D721Med (cell line): ENCODE measurements around the gene NAP1L1.

Source experiments
- DNase-seq: peaks from one replicate; pipeline ENCODE4 v3.0.0; 2011; ENCODE audit warnings: low spot score; ENCODE audit not compliant: insufficient read length
- FAIRE-seq: peaks from 2 replicates; lab custom pipeline; 2011; peaks lifted over from hg19 to GRCh38; lab: Jason Lieb, UNC
- CTCF ChIP-seq: IDR thresholded peaks from 2 replicates; pipeline ENCODE4 v1.5.1; 2012; ENCODE audit warnings: mild to moderate bottlenecking, control low read depth; ENCODE audit not compliant: insufficient read depth; ENCODE audit errors: missing control alignments

NAP1L1 gene

GRCh38 chr12:76060111-76060510 is 24.4 kb downstream of the NAP1L1 start:
- no peak for DNase-seq
- TF ChIP-seq CTCF: no peak
- no peak for FAIRE-seq

- TF ChIP-seq CTCF: no peak
- no peak for FAIRE-seq
- DNase-seq: no peak
These were observed 27.2 kb downstream of the NAP1L1 start for GRCh38 chr12:76057326-76057725.

GRCh38 chr12:76055393-76055792 is 29.1 kb downstream of the NAP1L1 start:
- FAIRE-seq: no peak
- TF ChIP-seq CTCF: no peak
- DNase-seq: no peak

- no peak for DNase-seq
- no peak for TF ChIP-seq CTCF
- peak; percentile 67 for FAIRE-seq
These were observed 34.8 kb downstream of the NAP1L1 start for GRCh38 chr12:76049575-76050251.

- no peak for FAIRE-seq
- TF ChIP-seq CTCF: no peak
These were observed 36.7 kb downstream of the NAP1L1 start for GRCh38 chr12:76047742-76048141.

GRCh38 chr12:76047060-76047459 is 37.4 kb downstream of the NAP1L1 start:
- no peak for FAIRE-seq
- no peak for DNase-seq

More at GRCh38 chr12:76047742-76048141, 36.7 kb downstream of the NAP1L1 start:
- DNase-seq: no peak

More at GRCh38 chr12:76047060-76047459, 37.4 kb downstream of the NAP1L1 start:
- no peak for TF ChIP-seq CTCF
